Parathyroid adenoma (tissue), 2 donors: ENCODE results near the gene RSPRY1.

Experiments
- H2AFZ ChIP-seq: fragments of 300-600 bp; sonication (generic); one replicate; pipeline ENCODE4 v1.7.0; 2017; ENCODE audit warnings: antibody characterized with exemption, mild to moderate bottlenecking
- H3K27ac ChIP-seq: fragments of 300-600 bp; sonication (generic); one replicate; pipeline ENCODE4 v1.7.0; 2017
- H3K27me3 ChIP-seq: fragments of 300-600 bp; sonication (generic); one replicate; pipeline ENCODE4 v1.7.0; 2017; ENCODE audit warnings: low read length; ENCODE audit not compliant: control insufficient read depth, insufficient read depth
- H3K36me3 ChIP-seq: fragments of 300-600 bp; sonication (generic); one replicate; pipeline ENCODE4 v1.7.0; 2017; ENCODE audit warnings: low read length; ENCODE audit not compliant: control insufficient read depth, insufficient read depth
- H3K4me1 ChIP-seq: fragments of 300-600 bp; sonication (generic); one replicate; pipeline ENCODE4 v1.7.0; 2017; ENCODE audit warnings: control low read depth
- H3K4me2 ChIP-seq: fragments of 300-600 bp; sonication (generic); one replicate; pipeline ENCODE4 v1.7.0; 2017; ENCODE audit warnings: low read length
- H3K4me3 ChIP-seq: fragments of 300-600 bp; sonication (generic); one replicate; pipeline ENCODE4 v1.7.0; 2017; ENCODE audit warnings: low read depth, low read length
- H3K79me2 ChIP-seq: fragments of 300-600 bp; sonication (generic); one replicate; pipeline ENCODE4 v1.7.0; 2017; ENCODE audit warnings: control low read depth
- H3K9ac ChIP-seq: fragments of 300-600 bp; sonication (generic); one replicate; pipeline ENCODE4 v1.7.0; 2017; ENCODE audit warnings: mild to moderate bottlenecking
- H3K9me3 ChIP-seq: fragments of 300-600 bp; sonication (generic); one replicate; pipeline ENCODE4 v1.7.0; 2017; ENCODE audit warnings: low read length; ENCODE audit not compliant: control insufficient read depth
- TF ChIP-seq, protein P1 (sequence below): fragments of 300-600 bp; sonication (generic); IDR thresholded peaks from one replicate; pipeline ENCODE4 v1.7.0; 2017; ENCODE audit warnings: antibody characterized with exemption, mild to moderate bottlenecking
- donor health status: primary hyperparathyroidism.

Gene RSPRY1

GRCh38 chr16:57276596-57276995 lies 90.5 kb downstream of the RSPRY1 start:
- Histone ChIP-seq H3K27ac (no peak overlapping the region), H3K9ac (no peak overlapping the region), H3K9me3 (no peaks in the 10 kb centered on the region), H3K4me1 (no peaks in the 10 kb centered on the region), H3K27me3 (no peaks in the 10 kb centered on the region), H2AFZ (no peak overlapping the region), H3K4me3 (no peak overlapping the region), H3K4me2 (no peak overlapping the region), H3K36me3 (no peaks in the 10 kb centered on the region), H3K79me2 (no peaks in the 10 kb centered on the region)
- TF ChIP-seq, protein P1, sequence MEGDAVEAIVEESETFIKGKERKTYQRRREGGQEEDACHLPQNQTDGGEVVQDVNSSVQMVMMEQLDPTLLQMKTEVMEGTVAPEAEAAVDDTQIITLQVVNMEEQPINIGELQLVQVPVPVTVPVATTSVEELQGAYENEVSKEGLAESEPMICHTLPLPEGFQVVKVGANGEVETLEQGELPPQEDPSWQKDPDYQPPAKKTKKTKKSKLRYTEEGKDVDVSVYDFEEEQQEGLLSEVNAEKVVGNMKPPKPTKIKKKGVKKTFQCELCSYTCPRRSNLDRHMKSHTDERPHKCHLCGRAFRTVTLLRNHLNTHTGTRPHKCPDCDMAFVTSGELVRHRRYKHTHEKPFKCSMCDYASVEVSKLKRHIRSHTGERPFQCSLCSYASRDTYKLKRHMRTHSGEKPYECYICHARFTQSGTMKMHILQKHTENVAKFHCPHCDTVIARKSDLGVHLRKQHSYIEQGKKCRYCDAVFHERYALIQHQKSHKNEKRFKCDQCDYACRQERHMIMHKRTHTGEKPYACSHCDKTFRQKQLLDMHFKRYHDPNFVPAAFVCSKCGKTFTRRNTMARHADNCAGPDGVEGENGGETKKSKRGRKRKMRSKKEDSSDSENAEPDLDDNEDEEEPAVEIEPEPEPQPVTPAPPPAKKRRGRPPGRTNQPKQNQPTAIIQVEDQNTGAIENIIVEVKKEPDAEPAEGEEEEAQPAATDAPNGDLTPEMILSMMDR = no peak

DNA sequence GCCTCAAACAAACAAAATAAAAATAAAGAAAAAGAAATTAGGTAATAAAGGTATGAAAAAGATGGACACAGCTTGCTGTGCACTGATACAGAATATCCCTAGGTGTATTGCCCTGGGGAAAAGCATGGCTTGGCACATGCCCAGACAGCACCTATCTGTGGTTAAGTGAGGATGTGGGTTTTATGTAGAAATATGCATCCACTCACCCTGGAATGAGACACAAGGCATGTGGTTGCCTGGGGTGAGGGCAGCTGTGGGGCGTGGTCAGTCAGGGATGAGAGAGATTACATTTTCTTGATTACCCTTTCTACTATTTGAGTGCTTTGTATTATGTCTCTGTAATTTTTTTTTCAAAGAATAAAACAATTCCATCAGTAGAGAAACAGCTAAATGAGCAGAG lies 91.5 kb downstream of the RSPRY1 start:
- H3K4me2 ChIP-seq = no peak overlapping the region
- H3K27ac ChIP-seq = no peak overlapping the region
- H3K79me2 ChIP-seq = no peaks in the 10 kb centered on the region
- H3K27me3 ChIP-seq = no peaks in the 10 kb centered on the region
- no peaks in the 10 kb centered on the region for H3K9me3 ChIP-seq
- no peak overlapping the region for H2AFZ ChIP-seq
- H3K4me3 ChIP-seq = no peak overlapping the region
- no peaks in the 10 kb centered on the region for H3K36me3 ChIP-seq
- H3K9ac ChIP-seq = no peak overlapping the region
- H3K4me1 ChIP-seq = no peaks in the 10 kb centered on the region
- TF ChIP-seq, protein P1 = no peak

GRCh38 chr16:57278494-57278893 lies 92.4 kb downstream of the RSPRY1 start:
- Histone ChIP-seq H2AFZ (no peak overlapping the region), H3K9me3 (no peaks in the 10 kb centered on the region), H3K27ac (no peak overlapping the region), H3K9ac (no peak overlapping the region), H3K36me3 (no peaks in the 10 kb centered on the region), H3K79me2 (no peaks in the 10 kb centered on the region), H3K4me2 (no peak overlapping the region), H3K4me1 (no peaks in the 10 kb centered on the region), H3K27me3 (no peaks in the 10 kb centered on the region), H3K4me3 (no peak overlapping the region)
- TF ChIP-seq, protein P1 = no peak

DNA sequence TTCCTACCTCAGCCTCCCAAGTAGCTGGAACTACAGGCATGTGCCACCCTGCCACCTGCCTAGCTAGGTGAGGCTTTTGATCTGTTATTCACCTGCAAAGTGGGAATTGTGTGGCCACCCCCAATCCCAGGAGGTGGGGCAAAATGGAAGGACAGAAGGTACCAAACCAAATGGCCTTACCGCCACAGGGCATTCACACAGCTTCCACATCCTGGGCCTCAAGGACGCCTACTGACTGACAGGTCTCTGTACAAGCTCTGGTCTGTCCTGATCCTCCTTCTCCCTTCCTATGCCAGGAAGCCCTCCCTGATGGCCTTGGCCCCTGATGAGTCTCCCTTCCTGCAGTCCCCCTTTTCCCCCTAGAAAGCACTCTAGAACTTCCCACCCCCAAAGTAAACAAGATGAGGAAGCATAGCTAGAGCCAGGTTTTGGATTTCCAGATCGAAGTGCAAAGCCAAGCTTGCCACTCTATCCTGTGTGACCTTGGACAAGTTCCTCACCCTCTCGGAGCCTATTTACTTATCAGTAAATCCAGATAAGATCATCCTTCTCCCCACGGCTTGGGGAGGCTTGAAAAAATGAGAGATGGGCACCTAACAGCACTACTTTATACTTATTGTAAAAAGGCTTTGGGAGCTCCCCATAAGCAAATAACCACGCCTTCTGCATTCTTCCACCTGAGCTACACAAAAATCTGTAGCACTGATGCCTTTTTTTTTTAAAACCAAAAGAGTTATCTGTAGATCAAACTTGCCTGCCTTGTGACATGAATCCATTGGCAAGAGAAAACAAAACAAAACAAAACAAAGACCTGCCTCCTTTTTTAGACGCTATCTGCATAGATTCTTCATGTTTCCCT lies 93.9 kb downstream of the RSPRY1 start:
- Histone ChIP-seq H3K79me2 (no peaks in the 10 kb centered on the region), H3K36me3 (no peaks in the 10 kb centered on the region), H3K9me3 (no peaks in the 10 kb centered on the region), H3K27me3 (no peaks in the 10 kb centered on the region), H3K4me3 (no peak overlapping the region), H3K4me2 (no peak overlapping the region), H2AFZ (no peak overlapping the region), H3K9ac (no peak overlapping the region), H3K4me1 (no peaks in the 10 kb centered on the region), H3K27ac (no peak overlapping the region)
- TF ChIP-seq, protein P1 = no peak

DNA sequence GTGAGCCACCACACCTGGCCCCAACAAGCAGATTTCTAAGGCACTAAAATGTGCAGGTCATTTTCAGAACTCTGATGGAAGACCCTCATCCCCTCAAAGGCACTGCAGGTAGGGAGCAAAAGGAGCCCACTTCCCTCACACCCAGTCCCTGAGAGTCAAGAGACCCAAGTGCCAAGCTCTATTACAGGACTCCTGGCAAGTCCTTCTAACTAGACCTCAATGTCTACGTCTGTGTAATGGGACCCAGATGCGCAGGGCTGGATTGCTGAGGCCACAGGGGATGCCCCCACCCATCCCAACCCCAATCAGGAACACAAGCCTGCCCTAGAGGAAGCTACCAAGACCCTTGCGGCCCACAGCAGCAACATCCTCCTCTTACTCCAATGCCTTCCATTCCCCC lies 95.7 kb downstream of the RSPRY1 start:
- Histone ChIP-seq H3K27me3 (no peaks in the 10 kb centered on the region), H3K36me3 (no peaks in the 10 kb centered on the region), H3K4me1 (no peaks in the 10 kb centered on the region), H3K4me2 (no peak overlapping the region), H3K9ac (no peak overlapping the region), H3K4me3 (no peak overlapping the region), H3K79me2 (no peaks in the 10 kb centered on the region), H3K9me3 (no peaks in the 10 kb centered on the region), H2AFZ (no peak overlapping the region), H3K27ac (no peak overlapping the region)
- TF ChIP-seq, protein P1 = no peak
